Trophoblast cell (in vitro differentiated cells and primary cell): ENCODE data around the gene HOMER2.

Experiments used
- DNase-seq, 2 donors: peaks; one replicate each; pipeline ENCODE4 v3.0.0-alpha.2; 2016
- H2AFZ ChIP-seq: 2 replicates; pipeline ENCODE4 v1.6.1; 2013; ENCODE audit warnings: low read length, moderate library complexity, mild to moderate bottlenecking; ENCODE audit not compliant: insufficient read depth, poor library complexity
- H2AK5ac ChIP-seq: 2 replicates; pipeline ENCODE4 v1.6.1; 2013; ENCODE audit warnings: mild to moderate bottlenecking, low read length
- H2BK120ac ChIP-seq: 2 replicates; pipeline ENCODE4 v1.6.1; 2013; ENCODE audit warnings: low read length, mild to moderate bottlenecking, moderate library complexity; ENCODE audit not compliant: insufficient read depth, poor library complexity
- H2BK12ac ChIP-seq: 2 replicates; pipeline ENCODE4 v1.6.1; 2013; ENCODE audit warnings: mild to moderate bottlenecking, low read length, moderate library complexity
- H2BK5ac ChIP-seq: 2 replicates; pipeline ENCODE4 v1.6.1; 2013; ENCODE audit warnings: low read length, low read depth, moderate library complexity, mild to moderate bottlenecking; ENCODE audit not compliant: poor library complexity
- H3K14ac ChIP-seq: 2 replicates; pipeline ENCODE4 v1.6.1; 2013; ENCODE audit warnings: mild to moderate bottlenecking, low read length
- H3K18ac ChIP-seq: 2 replicates; pipeline ENCODE4 v1.6.1; 2013; ENCODE audit warnings: mild to moderate bottlenecking, low read length
- H3K23ac ChIP-seq: 2 replicates; pipeline ENCODE4 v1.6.1; 2013; ENCODE audit warnings: low read length
- H3K27ac ChIP-seq: 2 replicates; pipeline ENCODE4 v1.5.1; 2013; ENCODE audit warnings: low read depth, mild to moderate bottlenecking, inconsistent platforms, low read length, moderate library complexity
- H3K27me3 ChIP-seq: 2 replicates; pipeline ENCODE4 v1.6.1; 2013; ENCODE audit warnings: inconsistent platforms, mild to moderate bottlenecking, low read length, moderate library complexity; ENCODE audit not compliant: insufficient read depth
- H3K36me3 ChIP-seq, 2 experiments: 1 replicate in 1 of 2; 2 replicates in 1 of 2; pipeline ENCODE4 v1.6.1; 2013; ENCODE audit warnings: low read length in 2 of 2, mild to moderate bottlenecking in 2 of 2, moderate library complexity in 1 of 2; ENCODE audit not compliant: insufficient read depth in 2 of 2, control insufficient read depth in 1 of 2
- H3K4ac ChIP-seq: 2 replicates; pipeline ENCODE4 v1.6.1; 2013; ENCODE audit warnings: low read depth, mild to moderate bottlenecking, low read length, moderate library complexity
- H3K4me1 ChIP-seq, 2 experiments: 1 replicate in 1 of 2; 2 replicates in 1 of 2; pipeline ENCODE4 v1.6.1; 2013; ENCODE audit warnings: low read length in 2 of 2, mild to moderate bottlenecking in 2 of 2, moderate library complexity in 1 of 2; ENCODE audit not compliant: insufficient read depth in 2 of 2, control insufficient read depth in 1 of 2
- H3K4me2 ChIP-seq: 2 replicates; pipeline ENCODE4 v1.6.1; 2013; ENCODE audit warnings: inconsistent platforms, mild to moderate bottlenecking, low read length, moderate library complexity
- H3K4me3 ChIP-seq: 2 replicates; pipeline ENCODE4 v1.5.1; 2013; ENCODE audit warnings: mild to moderate bottlenecking, low read depth, low read length, inconsistent platforms
- H3K79me1 ChIP-seq: one replicate; pipeline ENCODE4 v1.6.1; 2013; ENCODE audit warnings: low read length
- H3K79me2 ChIP-seq: 2 replicates; pipeline ENCODE4 v1.6.1; 2013; ENCODE audit warnings: low read length, mild to moderate bottlenecking; ENCODE audit not compliant: control insufficient read depth, insufficient read depth, poor library complexity
- H3K9ac ChIP-seq: 2 replicates; pipeline ENCODE4 v1.6.1; 2013; ENCODE audit warnings: mild to moderate bottlenecking, low read length
- H3K9me3 ChIP-seq: 2 replicates; pipeline ENCODE4 v1.6.1; 2013; ENCODE audit warnings: low read depth, mild to moderate bottlenecking, control low read depth, inconsistent platforms, low read length; ENCODE audit not compliant: insufficient read depth
- H4K12ac ChIP-seq: 2 replicates; pipeline ENCODE4 v1.6.1; 2013; ENCODE audit warnings: low read depth, mild to moderate bottlenecking, low read length, moderate library complexity
- H4K8ac ChIP-seq: 2 replicates; pipeline ENCODE4 v1.6.1; 2013; ENCODE audit warnings: low read depth, mild to moderate bottlenecking, low read length, moderate library complexity
- H4K91ac ChIP-seq: one replicate; pipeline ENCODE4 v1.6.1; 2013; ENCODE audit warnings: low read depth, mild to moderate bottlenecking, low read length, moderate library complexity
- WGBS: extraction: QIAGEN DNeasy Blood & Tissue Kit; methylation state at CpG from one replicate; pipeline ENCODE4 v1.1.7; 2013; ENCODE audit warnings: missing lambda C conversion rate; ENCODE audit not compliant: insufficient read length, insufficient coverage; ENCODE audit errors: extremely low coverage; 5-methylcytosine and 5-hydroxymethylcytosine counted together

The HOMER2 gene

GRCh38 chr15:82846621-82847020 is 105.9 kb downstream of the HOMER2 start:
- Histone ChIP-seq H3K79me1 (no peaks in the 10 kb centered on the region), H3K36me3 (no peaks in the 10 kb centered on the region), H3K4me1 (peaks cover 4 to 6% of the 10 kb centered on the region in 2 experiments), H3K4ac (no peak overlapping the region), H2BK120ac (no peak overlapping the region), H3K4me2 (no peak overlapping the region), H3K9ac (no peak overlapping the region), H2AK5ac (no peak overlapping the region), H2AFZ (no peak overlapping the region), H3K9me3 (peaks cover 1% of the 10 kb centered on the region), H3K27ac (no peak overlapping the region), H2BK5ac (no peak overlapping the region), H4K8ac (no peak overlapping the region), H3K4me3 (no peak overlapping the region), H3K14ac (no peak overlapping the region), H2BK12ac (no peak overlapping the region), H3K23ac (no peak overlapping the region), H3K27me3 (no peaks in the 10 kb centered on the region), H4K12ac (no peak overlapping the region), H3K18ac (no peak overlapping the region), H3K79me2 (no peaks in the 10 kb centered on the region), H4K91ac (no peak overlapping the region)
- peak in 1 of 2 donors; percentile 58 for DNase-seq
- WGBS, result no CpG with 5 or more reads among the region's 4 CpGs

GRCh38 chr15:82845686-82846085 is 106.8 kb downstream of the HOMER2 start:
- Histone ChIP-seq H3K4ac (no peak overlapping the region), H3K23ac (no peak overlapping the region), H3K27ac (no peak overlapping the region), H4K8ac (no peak overlapping the region), H2BK12ac (no peak overlapping the region), H3K4me2 (no peak overlapping the region), H3K4me3 (no peak overlapping the region), H3K4me1 (peaks cover 4 to 6% of the 10 kb centered on the region in 2 experiments), H3K36me3 (no peaks in the 10 kb centered on the region), H2BK120ac (no peak overlapping the region), H2AFZ (no peak overlapping the region), H2AK5ac (no peak overlapping the region), H3K27me3 (no peaks in the 10 kb centered on the region), H3K79me2 (no peaks in the 10 kb centered on the region), H3K9me3 (peaks cover 1% of the 10 kb centered on the region), H3K9ac (no peak overlapping the region), H3K14ac (no peak overlapping the region), H3K79me1 (no peaks in the 10 kb centered on the region), H2BK5ac (no peak overlapping the region), H4K12ac (no peak overlapping the region), H3K18ac (no peak overlapping the region), H4K91ac (no peak overlapping the region)
- DNase-seq, result no peak
- WGBS, result no CpG with 5 or more reads among the region's 7 CpGs

- H3K4me2 ChIP-seq, result no peak overlapping the region
- H3K4ac ChIP-seq, result no peak overlapping the region
- H4K91ac ChIP-seq, result no peak overlapping the region
- no peaks in the 10 kb centered on the region for H3K4me1 ChIP-seq
- no peak overlapping the region for H4K12ac ChIP-seq
- H3K4me3 ChIP-seq, result no peak overlapping the region
- H3K14ac ChIP-seq, result no peak overlapping the region
- no peak for DNase-seq
- H3K27ac ChIP-seq, result no peak overlapping the region
- H3K23ac ChIP-seq, result no peak overlapping the region
- no peak overlapping the region for H2AK5ac ChIP-seq
- no peaks in the 10 kb centered on the region for H3K27me3 ChIP-seq
- H3K36me3 ChIP-seq, result no peaks in the 10 kb centered on the region
- WGBS, result no CpG with 5 or more reads among the region's 3 CpGs
- peaks cover 1% of the 10 kb centered on the region for H3K9me3 ChIP-seq
- H2BK12ac ChIP-seq, result no peak overlapping the region
- H2BK120ac ChIP-seq, result no peak overlapping the region
- H2BK5ac ChIP-seq, result no peak overlapping the region
- H4K8ac ChIP-seq, result no peak overlapping the region
- H3K9ac ChIP-seq, result no peak overlapping the region
- H3K79me2 ChIP-seq, result no peaks in the 10 kb centered on the region
- no peak overlapping the region for H3K18ac ChIP-seq
- H3K79me1 ChIP-seq, result no peaks in the 10 kb centered on the region
- H2AFZ ChIP-seq, result no peak overlapping the region
These were observed 109.0 kb downstream of the HOMER2 start for GRCh38 chr15:82843566-82843965.

GRCh38 chr15:82840166-82840565 is 112.4 kb downstream of the HOMER2 start:
- H2AK5ac ChIP-seq, result no peak overlapping the region
- H4K8ac ChIP-seq, result no peak overlapping the region
- no peak overlapping the region for H3K23ac ChIP-seq
- no peaks in the 10 kb centered on the region for H3K79me2 ChIP-seq
- DNase-seq, result no peak
- no peak overlapping the region for H3K4me2 ChIP-seq
- no peaks in the 10 kb centered on the region for H3K79me1 ChIP-seq
- H3K36me3 ChIP-seq, result peaks cover 12 to 20% of the 10 kb centered on the region in 2 experiments
- H3K27me3 ChIP-seq, result no peaks in the 10 kb centered on the region
- H3K9me3 ChIP-seq, result peaks cover 1% of the 10 kb centered on the region
- H4K12ac ChIP-seq, result no peak overlapping the region
- H3K9ac ChIP-seq, result no peak overlapping the region
- no peak overlapping the region for H2BK120ac ChIP-seq
- H3K14ac ChIP-seq, result no peak overlapping the region
- H2AFZ ChIP-seq, result no peak overlapping the region
- no peak overlapping the region for H2BK12ac ChIP-seq
- H3K4me1 ChIP-seq, result no peaks in the 10 kb centered on the region
- no peak overlapping the region for H4K91ac ChIP-seq
- no peak overlapping the region for H2BK5ac ChIP-seq
- H3K18ac ChIP-seq, result no peak overlapping the region
- no peak overlapping the region for H3K4ac ChIP-seq
- no peak overlapping the region for H3K4me3 ChIP-seq
- H3K27ac ChIP-seq, result no peak overlapping the region
- WGBS, result no CpG with 5 or more reads among the region's 4 CpGs
